ENCODE measurements around the gene CCDC120.
A peak's percentile ranks its signal among the peaks of the same experiment; 100 is the strongest.

DNA sequence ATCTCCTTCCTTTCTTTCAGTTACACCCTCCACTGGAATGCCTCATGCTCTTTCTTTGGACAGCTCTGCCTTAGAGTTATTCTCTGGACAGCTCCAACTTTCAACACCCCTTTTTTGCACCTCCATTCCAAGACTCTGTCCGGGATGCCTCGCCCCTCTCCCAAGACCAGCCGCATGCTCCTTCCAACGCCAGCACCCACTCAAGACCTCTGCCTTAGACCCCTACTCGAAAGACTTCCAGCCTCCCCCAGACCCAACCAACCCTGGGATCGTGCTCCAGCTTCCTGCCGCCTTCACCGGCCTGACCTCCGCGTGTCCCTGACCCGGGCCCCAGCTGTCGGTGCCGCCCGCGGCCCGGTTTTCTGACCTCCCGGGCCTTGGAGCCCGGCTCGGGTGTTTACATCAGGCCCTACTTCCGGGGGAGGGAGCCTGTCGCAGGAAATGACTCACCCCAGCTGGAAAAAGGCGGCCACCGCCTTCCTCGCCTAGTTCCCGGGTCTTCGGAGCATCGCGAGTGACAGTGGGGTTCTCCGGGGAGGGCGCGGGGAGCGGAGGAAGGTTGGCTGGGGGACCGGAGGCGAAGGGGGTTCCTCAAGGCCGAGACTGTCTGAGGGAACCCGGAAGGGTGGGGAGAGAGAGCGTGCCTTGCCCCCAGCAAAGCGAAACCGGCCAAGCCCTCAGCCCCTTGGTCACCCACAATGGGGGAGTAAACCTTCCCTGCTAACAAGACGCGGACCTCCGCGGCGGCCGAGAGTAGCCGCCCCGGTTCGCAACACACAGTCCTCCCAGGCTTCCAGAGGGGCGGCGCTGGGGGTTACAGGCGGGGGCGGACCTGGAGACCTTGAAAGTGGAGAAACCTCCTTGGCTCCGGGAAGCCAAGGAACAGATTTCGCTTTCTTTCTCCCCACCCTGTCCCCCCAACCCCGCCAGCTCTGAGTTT lies 21.0 kb downstream of the CCDC120 start, which contains the start of gene WDR45:
- peak; percentile 59; the same call in 1 of the 2 replicates for TF ChIP-seq POLR2AphosphoS5 (IDR thresholded peaks at IDR 0.05; ENCODE audit: low read depth, low read length)
- TF ChIP-seq, protein P1, sequence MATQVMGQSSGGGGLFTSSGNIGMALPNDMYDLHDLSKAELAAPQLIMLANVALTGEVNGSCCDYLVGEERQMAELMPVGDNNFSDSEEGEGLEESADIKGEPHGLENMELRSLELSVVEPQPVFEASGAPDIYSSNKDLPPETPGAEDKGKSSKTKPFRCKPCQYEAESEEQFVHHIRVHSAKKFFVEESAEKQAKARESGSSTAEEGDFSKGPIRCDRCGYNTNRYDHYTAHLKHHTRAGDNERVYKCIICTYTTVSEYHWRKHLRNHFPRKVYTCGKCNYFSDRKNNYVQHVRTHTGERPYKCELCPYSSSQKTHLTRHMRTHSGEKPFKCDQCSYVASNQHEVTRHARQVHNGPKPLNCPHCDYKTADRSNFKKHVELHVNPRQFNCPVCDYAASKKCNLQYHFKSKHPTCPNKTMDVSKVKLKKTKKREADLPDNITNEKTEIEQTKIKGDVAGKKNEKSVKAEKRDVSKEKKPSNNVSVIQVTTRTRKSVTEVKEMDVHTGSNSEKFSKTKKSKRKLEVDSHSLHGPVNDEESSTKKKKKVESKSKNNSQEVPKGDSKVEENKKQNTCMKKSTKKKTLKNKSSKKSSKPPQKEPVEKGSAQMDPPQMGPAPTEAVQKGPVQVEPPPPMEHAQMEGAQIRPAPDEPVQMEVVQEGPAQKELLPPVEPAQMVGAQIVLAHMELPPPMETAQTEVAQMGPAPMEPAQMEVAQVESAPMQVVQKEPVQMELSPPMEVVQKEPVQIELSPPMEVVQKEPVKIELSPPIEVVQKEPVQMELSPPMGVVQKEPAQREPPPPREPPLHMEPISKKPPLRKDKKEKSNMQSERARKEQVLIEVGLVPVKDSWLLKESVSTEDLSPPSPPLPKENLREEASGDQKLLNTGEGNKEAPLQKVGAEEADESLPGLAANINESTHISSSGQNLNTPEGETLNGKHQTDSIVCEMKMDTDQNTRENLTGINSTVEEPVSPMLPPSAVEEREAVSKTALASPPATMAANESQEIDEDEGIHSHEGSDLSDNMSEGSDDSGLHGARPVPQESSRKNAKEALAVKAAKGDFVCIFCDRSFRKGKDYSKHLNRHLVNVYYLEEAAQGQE (IDR thresholded peaks at IDR 0.05; ENCODE audit: insufficient read depth in 1 of 2, low read depth in 2 of 2, low read length in 2 of 2): no peak; a peak in 1 of 4 replicates
- TF ChIP-seq TAF1 (IDR thresholded peaks at IDR 0.05; ENCODE audit: borderline replicate concordance, insufficient read depth, low read length): no peak
